NCI-H1694 treated with DMSO at 0.1 percent for 48 hours (cell line): Measurements from ENCODE around the gene SIX5.
"Not testable (repeated sequence)": the region's sequence is repeated elsewhere in the genome, so short reads cannot be mapped to it uniquely, and the experiment has no call there.

Experiments used
- DNase-seq: peaks from one replicate; lab custom pipeline; 2025; lab: John Stamatoyannopoulos, UW

The SIX5 gene

DNA sequence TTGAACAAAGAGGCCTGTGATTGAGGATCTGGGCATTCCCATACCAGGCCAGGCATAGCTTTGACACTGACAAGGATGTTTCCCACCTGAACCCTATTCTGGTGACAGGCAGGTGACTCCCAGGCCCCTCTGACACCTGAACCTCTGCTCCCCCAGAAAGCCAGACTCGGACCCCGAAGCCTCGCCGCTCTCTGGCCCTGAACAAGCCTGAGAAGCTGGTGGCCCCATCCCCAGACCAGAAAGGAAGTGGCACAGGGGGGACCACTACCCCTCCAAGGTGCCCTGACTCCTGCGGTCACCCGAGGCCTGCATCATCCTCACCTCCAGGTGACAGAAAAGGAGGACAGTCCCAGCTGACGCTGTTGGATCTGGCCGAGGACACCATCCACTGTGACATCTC is 14.7 kb downstream of the SIX5 start:
- DNase-seq = no peak

- DNase-seq = no peak
Observed at GRCh38 chr19:45753548-45753947, 15.5 kb downstream of the SIX5 start.

DNA sequence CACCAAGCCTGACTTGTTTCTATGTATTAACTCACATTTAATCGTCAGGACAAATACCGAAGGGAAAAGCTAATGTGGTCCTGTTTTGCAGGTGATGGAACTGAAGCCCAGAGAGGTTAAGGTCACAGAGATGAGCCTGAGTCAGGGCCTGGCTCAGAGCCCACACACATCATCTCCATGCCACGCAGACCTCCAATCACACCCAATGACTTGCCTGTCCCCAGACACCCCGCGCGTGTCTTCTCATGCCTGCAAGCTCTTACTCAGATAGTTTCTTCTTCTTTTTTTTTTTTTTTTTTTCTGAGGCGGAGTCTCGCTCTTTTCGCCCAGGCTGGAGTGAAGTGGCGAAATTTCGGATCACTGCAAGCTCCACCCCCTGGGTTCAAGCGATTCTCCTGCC is 16.4 kb downstream of the SIX5 start:
- no peak for DNase-seq

- not testable (repeated sequence) for DNase-seq
Observed at GRCh38 chr19:45751483-45751882, 17.6 kb downstream of the SIX5 start.

GRCh38 chr19:45747513-45747912 is 21.5 kb downstream of the SIX5 start:
- DNase-seq = no peak

GRCh38 chr19:45746866-45747265 is 22.2 kb downstream of the SIX5 start:
- no peak for DNase-seq

DNA sequence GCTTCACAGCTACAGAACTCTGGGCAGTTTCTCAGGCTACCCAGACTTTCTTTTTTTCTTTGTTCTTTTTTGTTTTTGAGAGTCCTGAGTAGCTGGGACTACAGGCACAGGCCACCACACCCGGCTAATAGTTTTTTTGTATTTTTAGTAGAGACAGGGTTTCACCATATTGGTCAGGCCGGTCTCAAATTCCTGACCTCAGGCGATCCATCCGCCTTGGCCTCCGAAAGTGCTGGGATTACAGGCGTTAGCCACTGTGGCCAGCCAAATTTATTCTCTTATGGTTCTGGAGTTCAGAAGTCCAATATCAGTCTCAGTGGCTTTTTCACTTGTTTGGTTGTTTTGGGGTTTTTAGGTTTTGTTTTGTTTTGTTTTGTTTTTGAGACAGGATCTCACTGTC is 23.4 kb downstream of the SIX5 start:
- DNase-seq = no peak

DNA sequence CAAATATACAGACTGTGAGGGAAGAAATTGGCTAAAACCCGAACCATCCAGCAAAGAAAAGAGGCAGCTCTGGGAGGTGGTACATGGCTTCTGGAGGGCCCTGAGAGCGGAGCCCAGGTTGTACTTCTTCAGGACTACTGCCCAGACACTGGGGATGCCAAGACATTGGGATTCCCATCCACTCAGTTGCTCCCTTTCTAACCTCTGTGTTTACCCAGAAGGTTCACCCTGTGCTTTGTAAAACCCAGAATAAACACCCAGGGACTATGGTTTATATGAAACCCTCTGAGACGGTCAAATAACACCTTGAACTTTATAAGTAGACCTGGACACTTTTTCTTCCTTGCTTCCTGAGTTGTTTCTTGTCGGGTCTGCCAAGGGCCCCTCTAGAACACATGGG is 26.1 kb downstream of the SIX5 start:
- no peak for DNase-seq

- DNase-seq = no peak
Observed at GRCh38 chr19:45739498-45740439, 29.3 kb downstream of the SIX5 start.

DNA sequence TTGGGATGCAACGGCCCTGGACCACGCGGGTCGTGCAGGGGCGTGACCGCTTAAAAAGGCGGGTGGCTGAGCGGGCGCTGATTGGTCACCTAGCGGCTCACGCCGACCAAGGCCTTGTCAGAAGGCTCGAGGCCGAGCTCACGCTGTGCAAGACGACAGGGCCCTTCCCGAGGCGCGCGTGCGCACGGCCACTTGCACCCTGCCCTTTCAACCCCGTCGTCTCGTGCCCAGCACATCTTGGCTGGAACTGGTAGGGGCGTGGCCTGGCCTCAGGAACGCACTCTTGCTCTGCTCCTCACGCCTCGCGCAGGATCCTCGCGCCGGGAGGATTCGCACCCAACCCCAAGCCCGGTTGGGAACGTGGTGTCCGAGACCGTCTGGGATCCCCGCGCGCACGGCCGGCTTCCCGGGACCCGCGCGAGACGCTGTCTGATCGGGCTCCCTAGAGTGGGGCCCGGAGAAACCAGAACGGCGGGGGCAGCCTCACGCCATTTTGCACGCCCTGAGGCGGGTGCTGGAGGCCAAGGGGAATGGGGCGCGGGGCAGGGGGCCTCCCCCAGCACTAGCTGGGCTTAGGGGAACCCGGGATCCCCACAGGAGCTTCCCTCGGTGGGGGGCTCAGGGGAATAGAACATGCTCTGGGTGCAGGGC is 35.8 kb downstream of the SIX5 start, which contains the start of gene MEIOSIN:
MEIOSIN (plus strand) TSS at position 280 of the 651 bp plus-strand sequence. CDS start 1,938 bp downstream, outside the sequence.
- DNase-seq = no peak

- peak; percentile 98 for DNase-seq
Observed at GRCh38 chr19:45730368-45731288, 38.4 kb downstream of the SIX5 start, which contains the start of gene FBXO46. Gene FBXO46 (minus strand): TSS chr19:45730896. CDS start chr19:45713495, 17,401 bp downstream.

GRCh38 chr19:45729800-45730290 is 39.2 kb downstream of the SIX5 start:
- no peak for DNase-seq

DNA sequence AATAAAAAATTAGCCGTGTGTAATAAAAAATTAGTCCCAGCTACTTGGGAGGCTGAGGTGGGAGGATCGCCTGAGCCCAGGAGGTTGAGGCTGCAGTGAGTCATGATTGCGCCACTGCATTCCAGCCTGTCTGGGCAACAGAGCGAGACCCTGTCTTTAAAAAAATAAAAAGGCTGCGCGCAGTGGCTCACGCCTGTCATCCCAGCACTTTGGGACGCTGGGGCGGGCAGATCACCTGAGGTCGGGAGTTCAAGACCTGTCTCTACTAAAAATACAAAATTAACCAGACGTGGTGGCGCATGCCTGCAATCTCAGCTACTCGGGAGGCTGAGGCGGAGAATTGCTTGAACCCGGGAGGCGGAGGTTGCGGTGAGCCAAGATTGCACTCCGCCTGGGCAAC is 40.4 kb downstream of the SIX5 start:
- not testable (repeated sequence) for DNase-seq

GRCh38 chr19:45720065-45720464 is 49.0 kb downstream of the SIX5 start:
- DNase-seq = not testable (repeated sequence)

DNA sequence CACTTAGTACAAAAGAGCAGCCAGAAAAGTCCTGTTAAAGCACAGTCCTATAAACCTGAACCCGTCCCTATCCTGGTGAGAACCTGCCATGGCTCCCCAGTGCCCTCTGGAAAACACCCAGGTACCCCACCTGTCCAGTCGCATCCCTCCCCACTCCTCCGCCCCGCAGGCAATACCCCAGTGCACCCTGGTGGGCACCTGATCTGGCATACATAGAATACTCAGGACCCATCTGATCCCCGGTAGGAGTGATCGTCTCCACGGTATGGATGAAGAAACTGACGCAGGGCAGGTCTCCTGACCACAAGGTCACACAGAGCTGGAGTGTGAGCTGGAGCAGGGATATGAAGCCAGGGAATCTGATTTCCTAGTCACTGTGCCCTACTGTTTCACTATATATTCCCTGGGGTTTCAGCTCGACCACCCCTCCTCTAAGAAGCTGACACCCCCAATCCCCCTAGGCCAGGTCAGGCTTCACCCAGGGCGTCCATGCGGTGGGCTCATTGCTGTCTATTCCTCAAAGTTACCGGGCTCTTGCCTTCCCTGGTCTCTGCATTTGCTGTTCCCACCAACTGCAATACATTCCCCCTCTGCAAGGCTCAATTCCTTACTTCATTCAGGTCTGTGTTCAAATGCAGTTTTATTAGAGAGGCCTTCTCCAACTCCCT is 50.9 kb downstream of the SIX5 start:
- no peak for DNase-seq

- DNase-seq = peak; percentile 98
Observed at GRCh38 chr19:45717131-45717982, 51.7 kb downstream of the SIX5 start.

- DNase-seq = peak; percentile 11
Observed at GRCh38 chr19:45716359-45717130, 52.5 kb downstream of the SIX5 start.

DNA sequence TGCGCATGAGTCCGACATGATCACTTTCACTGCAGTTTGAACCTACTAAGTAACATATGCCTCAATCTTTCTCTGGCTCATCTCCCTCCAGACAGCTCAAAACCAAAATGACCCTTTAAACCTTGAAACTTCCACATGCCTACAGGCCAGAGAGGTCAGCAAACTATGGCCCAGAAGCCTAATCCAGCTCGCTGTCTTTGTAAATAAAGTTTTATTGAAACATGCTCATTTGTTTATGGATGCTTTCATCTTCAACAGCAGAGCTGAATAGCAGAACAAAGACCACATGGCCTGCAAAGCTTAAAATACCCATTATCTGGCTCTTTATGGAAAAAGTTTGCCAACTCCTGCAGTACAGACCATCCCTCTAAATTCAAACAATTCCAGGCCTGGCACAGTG is 53.9 kb downstream of the SIX5 start:
- DNase-seq = no peak
